SH-SY5Y (cell line): ENCODE results near the gene SPATA6L.

Experiments used
- GATA2 ChIP-seq: IDR thresholded peaks from 2 replicates; pipeline ENCODE4 v1.6.1; 2011; ENCODE audit warnings: mild to moderate bottlenecking, low read depth, low read length
- GATA3 ChIP-seq: IDR thresholded peaks from 2 replicates; pipeline ENCODE4 v1.6.1; 2011; ENCODE audit warnings: low read depth, mild to moderate bottlenecking, low read length, moderate library complexity

DNA sequence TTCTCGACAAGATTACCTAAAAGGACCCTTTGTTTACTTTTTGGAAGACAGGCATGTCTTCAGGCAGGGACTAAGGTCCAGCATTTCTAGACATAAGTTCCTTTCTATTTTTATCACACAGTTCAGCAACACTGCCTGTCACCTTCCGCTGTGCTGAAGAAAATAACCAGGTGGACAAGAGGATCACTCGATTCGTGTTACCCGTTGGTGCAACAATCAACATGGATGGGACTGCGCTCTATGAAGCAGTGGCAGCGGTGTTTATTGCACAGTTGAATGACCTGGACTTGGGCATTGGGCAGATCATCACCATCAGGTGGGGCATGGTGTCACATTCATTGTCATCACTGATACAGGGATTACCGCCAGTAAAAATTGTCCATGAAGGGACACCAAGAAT is 89.8 kb downstream of the SPATA6L start:
- no peak for TF ChIP-seq GATA3
- TF ChIP-seq GATA2, result no peak
